Superior temporal gyrus (tissue), 1 donor: ENCODE measurements around the gene PAX8.
"Not testable (repeated sequence)": the region's sequence is repeated elsewhere in the genome, so short reads cannot be mapped to it uniquely, and the experiment has no call there.

Experiments
- DNase-seq: peaks from one replicate; pipeline ENCODE4 v3.0.0-alpha.2; 2016; ENCODE audit errors: extremely low spot score

Gene PAX8

DNA sequence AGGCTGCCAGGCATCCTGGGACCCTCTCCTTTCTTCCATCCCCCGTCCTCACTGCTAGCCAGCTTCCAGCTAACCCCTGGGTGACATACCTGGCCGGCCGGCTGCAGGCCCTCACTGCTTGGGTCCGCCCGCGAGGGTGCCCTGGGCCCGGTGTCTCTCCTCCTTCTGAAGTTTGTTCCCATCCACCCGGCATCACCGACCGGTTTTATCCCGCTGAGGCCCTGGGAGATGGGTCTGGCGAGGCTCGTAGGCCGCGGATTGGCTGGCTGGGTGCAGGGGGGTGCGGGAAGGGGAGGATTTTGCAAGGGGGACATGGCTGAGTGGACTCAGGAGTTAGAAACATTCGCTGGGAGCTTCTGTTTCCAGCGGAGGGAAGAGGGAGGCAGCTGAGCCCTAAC is at the start of gene PAX8:
Gene PAX8, minus strand, starts transcription at position 180 of the 398 bp plus-strand sequence. CDS start 527 bp downstream, outside the sequence.
- no peak for DNase-seq

DNA sequence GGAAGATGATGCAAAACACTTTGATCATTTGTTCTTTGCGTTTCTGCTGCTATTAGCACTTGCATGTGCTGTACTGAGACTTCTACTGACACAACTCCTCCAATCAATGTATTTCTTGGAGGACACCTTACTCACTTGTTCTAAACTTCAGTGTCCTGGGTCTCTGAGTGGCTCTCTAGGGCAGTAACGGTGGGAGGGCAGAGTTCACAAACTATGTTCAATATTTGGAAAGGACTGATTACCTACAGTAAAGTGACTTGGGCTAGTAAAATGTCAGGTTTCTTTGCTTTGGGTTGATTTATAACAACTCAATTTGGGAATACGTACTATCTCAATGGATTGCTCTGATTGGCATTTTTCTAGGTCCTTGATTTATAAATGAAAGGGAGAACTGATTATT is 49.3 kb upstream of the PAX8 start:
- DNase-seq, result no peak

DNA sequence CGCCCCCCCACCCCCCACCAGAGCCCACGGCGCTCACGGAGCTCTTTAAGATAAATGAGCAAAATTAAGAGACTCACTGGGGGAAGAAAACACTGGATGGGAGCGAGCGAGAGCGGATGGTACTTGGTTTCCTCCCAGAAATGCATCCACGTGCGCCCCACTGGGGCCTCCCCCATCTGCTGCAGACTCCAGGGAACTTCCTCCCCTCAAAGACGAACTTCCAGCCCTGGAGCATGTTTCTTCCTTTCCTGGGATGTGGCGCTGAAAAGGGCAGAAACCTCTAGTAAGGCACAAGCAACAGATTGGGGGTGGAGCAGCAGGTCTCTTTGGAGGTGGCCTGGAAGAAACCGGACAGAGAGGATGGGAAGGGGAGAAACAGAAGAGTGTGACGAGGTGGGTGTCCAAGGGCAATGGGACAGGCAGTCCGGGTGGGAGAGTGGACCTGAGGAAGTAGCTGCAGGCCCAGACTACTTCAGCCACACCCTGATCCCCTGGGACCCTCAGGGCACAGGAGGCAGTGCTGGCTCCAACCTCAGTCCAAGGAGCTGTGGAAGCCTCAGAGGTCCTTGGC is 46.5 kb upstream of the PAX8 start:
- not testable (repeated sequence) for DNase-seq

DNA sequence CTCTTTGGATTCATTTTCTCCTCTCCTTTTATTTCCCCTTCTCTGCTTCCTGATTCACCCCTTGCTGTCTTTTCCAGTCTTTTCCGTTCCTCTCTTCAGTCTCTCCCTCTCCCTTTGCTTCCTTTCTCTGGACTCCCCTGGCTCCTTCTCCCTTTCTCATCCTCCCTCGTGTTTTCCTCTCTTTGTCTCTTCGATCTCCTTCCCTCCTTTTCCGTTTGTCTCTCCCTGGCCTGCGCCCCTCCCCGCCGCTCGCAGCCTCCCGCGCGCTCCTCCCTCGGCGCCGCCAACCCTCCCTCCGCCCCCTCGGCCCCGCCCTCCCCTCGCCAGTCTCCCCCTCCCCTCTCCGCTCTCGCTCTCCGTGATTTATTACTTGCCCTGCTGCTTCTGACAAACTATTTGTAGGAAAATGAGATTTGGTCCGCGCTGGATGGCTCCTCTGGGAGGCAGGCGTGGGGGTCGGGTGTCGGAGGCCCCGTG is 46.0 kb upstream of the PAX8 start:
- no peak for DNase-seq

DNA sequence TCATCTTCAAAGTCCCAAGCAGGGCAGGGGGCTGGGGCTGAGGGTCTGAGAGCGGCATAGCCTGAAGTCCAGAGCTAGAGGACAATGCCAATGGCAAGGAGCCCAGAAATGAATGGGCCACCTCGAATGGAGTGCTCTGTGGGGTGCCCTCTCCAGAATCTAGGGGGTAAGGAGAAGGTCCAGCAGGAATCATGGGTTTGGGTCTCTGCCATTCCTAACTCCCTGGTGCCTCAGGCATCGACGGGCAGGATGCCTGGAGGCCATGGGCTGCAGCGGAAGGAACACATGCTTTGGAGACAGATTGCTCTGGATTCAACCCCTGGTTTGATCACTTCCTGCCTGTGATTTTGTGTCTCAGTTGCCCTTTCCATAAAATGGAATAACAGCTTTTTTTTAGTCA is 44.4 kb upstream of the PAX8 start:
- not testable (repeated sequence) for DNase-seq

DNA sequence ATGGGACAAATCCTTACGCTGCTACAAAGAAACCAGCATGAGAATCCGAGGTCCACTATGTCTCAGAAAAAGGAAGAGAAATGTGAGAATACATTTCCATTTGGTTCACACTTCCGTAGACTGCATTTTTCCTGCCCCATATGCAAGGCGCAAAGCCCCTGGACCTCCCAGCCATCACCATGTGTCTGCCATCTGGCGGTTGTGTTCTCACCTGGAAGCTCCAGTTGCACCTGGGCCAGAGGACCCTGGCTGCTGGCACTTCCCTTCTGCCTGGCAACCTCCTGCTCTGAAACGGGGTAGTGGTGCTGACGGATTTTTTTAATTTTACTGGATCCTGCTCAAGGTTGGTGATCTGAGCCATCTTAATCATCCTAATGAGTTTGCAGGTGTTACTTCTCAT is 41.4 kb upstream of the PAX8 start:
- not testable (repeated sequence) for DNase-seq

DNA sequence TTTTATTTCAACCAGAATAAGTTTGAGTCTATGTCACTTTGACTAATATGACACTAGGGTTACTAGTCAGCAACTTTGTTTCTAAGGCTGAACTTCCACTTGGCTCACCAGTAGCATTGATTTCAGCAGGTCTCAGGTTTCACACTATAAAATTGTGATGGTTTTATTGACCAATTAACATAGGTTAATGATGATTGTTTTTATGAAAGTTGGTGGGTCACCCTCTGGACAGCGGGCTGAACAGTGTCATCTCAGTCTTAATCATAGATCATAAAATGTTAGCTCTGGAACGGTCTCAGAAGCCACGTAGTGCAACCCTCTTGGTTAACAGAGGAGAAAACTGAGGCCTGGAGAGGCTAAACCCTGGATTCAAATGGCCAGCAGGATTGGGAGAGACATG is 40.2 kb upstream of the PAX8 start:
- DNase-seq, result not testable (repeated sequence)

DNA sequence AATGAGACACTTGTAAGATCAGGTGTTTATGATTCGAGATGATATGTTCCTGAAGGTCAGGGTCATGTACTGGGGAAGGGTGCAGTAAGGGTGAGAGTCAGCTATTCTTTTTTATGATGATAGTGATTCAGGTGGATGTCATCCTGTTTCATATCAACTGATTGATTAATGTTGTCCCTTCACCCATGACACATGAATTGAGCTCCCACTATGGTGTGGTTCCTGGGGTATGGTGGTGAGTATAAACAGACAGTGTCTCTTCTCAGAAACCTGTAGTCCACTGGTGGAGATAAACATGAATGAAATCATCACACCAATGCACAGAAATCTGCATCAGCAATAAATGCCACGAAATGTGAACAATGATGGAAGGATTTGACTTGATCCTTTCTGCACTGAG is 37.4 kb upstream of the PAX8 start:
- no peak for DNase-seq

DNA sequence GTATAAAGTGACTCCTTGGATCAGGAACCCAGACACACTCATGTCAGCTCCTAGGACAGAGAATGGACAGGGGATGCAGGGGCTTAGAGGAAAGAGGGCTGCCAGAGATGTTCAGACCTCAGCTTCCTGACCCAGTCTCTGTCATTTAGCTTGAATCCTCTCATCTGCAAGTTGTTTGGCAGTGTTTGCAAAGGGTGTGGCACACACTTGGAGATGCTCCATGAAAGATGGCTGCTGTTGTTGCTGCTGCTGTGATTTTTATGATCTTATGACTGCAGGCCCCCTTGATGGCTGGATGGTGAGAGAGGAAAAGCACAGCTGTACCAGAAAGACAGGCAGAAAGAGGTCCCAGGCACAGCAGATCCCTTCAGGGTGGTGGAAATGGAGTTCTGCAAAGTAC is 35.9 kb upstream of the PAX8 start:
- DNase-seq, result not testable (repeated sequence)

DNA sequence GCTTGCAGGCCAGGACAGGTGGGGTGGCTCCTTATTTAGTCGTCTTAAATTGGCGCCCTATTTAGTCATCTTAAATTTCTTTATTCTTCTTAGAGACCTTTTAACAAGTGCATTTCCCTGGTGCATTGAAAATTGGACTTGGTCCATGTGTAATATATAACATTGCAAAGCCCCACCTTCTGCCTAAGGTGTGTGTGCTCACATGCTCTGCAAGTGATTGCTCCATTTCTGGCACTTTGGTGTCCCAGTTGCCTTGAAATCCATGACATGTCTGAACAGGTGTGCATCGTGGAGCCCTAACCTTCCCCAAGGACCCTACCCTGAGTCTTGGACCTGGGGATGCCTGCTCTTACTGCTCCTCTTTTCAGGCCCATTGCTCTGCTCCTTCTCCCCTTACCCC is 35.5 kb upstream of the PAX8 start:
- not testable (repeated sequence) for DNase-seq

DNA sequence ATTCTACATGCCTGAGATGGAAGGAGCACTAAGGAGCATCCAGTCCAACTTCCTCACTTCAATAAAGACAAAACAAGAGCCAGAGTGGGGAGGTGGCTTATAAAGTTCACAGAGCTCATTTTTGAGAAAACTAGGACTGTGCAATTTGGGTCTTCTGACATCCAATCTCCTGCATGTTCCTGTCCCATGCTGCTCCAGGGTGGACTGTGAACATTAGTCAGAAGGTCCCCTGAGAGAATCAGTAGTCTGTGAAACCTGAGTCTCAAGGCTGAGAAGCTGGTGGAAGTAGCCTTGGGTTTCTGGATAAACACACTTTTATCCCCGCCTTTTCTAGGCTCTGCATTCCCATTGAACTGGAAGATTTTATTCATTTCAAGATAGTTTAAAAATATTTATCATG is 33.1 kb upstream of the PAX8 start:
- DNase-seq, result not testable (repeated sequence)

DNA sequence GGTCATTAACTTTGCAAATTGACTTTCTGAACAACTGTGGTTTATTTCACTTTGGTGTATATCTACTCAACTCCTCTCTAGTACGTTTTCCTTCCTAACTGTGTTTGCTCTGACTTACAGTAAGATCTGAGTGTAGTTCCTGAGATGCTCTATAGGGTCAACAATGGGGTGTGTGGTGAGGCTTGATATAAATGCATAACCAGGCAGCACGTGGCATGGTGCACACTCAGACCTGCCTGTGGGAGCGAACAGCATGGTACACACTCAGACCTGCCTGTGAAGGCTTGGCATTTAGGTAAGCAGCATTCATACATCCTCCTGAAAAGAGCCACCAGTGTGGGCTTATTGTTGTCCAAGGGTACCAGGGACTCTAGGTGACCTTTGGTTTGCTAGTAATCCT is 32.5 kb upstream of the PAX8 start:
- not testable (repeated sequence) for DNase-seq

DNA sequence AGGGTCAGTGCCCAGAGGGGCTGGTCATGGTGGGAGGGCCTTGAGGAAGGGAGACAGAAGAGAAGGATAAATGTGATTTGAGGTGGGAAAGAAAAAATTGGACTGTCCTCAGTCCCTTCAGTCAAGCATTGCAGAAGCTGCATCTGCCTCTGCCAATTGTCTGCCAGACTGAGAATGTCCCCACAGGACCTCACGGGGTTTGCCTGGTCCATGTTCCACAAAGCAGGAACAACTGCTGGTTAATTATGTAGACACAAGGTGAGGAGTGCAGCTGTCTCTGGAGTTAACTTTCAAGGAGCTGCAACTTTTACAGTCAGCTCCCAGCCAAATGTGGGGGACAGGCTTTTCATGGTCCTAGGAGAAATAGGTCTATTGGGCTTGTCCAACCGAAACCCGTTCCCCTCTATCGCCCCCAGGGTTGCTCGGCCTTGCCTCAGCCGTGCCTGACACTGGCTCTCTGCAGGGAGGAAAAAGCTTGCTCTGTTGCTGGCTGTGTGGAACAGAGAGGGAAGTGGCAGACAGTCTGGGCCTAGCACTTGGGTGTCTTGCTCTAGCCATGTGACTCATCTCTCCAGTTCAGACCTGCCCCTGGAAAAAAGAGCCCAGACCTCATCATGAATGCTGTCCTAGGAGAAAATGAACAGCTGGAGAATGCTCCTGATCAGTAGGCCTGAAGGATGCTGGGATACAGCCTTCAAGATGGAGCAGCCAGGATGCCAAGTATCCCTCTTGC is 31.1 kb upstream of the PAX8 start:
- DNase-seq, result no peak

DNA sequence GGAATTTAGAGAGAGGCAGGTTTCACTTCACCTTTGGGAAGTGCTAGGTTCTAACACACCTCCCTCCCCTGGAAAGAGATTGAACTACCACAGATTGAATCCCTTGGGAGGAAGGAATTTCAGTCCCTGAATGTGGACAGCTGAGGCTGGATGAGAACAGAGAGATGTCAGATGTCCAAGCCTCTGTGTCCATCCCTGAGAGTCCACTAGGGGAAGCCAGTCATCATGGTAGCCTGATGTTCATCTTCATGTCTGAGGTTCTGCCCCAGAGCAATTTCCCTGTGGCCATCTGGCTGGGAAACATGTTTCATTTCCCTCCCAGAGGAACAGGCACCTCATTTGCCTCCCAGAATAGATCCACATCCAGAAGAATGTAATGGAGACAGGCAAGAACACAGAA is 30.1 kb upstream of the PAX8 start:
- DNase-seq, result not testable (repeated sequence)

DNA sequence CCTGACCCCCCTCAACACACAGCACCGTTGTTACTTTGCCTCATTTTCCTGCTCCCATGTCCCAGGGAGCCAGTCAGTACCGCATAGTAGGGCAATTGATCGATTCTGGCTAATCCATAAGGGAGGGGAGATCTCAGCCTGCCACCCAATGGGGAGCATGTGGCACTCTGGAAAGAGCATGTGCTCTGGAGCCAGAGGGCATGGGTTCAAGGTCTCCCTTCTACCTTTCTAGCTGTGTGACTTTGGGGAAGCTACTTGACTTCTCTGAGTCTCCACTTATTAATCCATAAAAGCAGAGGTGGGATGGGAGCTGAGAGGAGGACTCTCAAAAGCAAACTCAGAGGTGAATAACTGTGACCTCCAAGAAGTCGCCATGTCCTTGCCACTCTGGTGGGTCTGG is 27.5 kb upstream of the PAX8 start:
- not testable (repeated sequence) for DNase-seq

DNA sequence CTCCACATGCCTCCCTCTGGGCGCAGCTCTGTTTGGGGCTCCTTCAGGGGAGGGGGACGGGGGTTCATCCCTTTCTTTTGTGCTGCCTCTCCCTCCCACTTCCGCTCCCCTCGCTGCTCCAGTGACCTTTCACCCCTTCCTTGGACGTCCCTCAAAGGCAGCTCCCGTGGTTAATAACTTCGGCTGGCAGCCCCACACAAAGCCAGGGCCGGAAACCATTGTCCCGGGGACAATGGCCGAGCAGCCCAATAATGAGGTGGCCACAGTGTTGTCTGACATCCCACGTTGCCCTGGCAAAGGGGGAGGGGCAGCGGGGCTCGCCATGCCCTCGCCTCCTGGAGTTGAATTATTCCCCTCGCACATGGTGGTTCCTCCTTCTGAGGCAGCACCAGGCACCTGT is 27.0 kb upstream of the PAX8 start:
- DNase-seq, result not testable (repeated sequence)

DNA sequence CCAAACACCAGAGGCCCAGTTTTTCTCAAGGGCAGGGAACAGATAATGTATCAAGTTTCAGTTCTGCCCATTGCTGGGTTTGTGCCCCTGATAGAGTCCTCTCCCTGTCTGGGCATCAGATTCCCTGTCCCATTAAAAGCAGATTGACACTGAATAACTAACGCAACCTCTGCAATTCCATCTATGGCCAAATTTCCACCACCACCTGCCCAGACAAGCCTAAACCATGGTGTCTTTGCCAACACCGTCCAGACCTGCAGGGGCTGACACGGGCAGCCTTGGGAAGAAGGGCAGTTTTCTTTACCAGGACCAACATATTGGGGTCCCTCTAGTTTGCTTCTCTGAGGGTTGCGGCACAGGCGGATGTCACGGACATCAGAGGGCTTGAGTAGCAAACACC is 26.4 kb upstream of the PAX8 start:
- DNase-seq, result no peak

DNA sequence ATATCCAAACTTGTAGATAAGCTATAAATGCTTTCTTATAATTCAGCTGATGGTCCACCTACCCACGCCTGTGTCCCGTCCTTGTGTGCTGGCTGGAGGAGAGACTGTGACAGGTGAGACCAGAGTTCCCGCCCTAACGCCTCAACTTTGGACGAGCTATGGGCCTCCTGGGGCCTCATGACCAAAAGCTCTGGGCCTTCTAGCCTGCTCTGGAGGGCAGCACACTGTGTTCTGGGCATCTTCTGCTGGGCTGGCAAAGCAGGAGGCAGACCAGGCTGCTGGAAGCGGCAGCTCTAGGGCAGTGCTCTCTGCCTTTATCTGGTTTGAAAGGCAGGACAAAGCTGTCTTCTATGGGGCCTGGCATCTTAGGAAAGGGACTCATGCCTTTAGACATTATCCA is 26.0 kb upstream of the PAX8 start:
- no peak for DNase-seq

DNA sequence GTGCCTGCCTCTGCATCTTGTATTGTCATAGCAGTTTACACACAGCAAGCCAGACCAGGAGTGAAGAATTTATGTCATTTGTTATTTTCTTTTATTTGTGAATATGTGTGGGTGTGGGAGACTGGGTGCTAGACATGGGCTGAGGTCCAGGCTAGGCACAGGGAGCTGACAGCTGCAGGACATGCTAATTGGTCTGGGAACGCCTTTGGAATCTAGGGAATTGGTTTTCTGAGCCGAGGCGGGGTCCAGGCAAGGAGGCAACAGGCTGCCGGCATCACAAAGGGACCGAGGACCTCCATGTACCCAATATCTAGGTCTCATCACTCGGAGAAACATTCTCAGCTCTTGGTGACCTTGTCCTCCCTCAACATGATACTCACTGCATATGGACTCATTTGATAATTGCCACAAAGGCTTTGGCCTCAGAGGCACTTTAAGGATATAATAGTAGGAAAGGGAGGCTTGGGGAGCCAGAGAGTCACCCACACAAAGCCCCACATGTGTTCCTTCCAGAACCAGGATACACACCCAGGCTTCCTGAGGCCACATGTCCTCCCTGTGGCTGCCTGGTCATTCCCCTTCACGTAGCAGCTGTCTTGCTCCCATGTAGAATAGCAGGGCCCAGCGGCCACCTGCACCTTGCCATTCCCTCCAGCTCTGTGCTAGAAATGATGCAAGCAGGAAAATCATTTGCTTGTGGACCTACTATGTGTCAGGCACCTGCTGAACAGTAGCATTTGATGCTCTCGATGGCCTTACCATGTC is 23.7 kb upstream of the PAX8 start:
- DNase-seq, result not testable (repeated sequence)

DNA sequence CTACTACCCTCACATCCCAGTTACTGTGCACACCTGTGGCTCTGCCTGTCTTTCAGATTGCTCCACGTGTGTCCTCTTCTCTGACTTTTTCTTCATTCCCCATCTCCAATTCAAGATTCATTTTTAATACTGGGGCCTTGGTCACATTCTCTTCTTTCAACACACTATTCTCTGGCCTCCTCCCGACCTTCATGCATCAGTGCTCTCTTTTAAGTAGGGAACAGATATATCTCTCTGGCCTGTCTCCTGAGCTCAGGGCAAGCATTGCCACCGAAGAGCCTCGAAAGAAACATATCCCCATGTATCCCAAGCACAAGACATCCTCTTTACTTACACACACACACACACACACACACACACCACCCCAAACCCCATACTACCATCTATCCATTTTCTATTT is 21.6 kb upstream of the PAX8 start:
- no peak for DNase-seq

DNA sequence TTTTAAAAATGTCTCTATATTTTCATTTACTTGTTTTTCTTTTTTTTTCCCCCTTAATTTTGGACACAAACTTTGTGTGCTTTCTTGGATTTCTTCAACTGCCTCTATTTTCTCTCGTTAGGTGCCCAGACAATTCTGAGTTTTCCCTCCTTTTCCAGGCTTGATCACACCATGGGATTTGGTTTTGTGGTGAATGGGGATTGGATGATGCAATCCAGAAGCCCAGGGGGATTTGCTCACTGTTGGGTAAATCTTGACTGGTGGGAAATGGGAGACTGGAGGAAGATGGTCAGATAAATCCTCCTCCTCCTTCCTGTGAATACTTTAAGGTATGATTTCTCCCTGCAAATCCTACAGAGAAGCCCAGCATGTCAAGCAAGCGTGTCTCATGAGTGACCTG is 19.5 kb upstream of the PAX8 start:
- no peak for DNase-seq

DNA sequence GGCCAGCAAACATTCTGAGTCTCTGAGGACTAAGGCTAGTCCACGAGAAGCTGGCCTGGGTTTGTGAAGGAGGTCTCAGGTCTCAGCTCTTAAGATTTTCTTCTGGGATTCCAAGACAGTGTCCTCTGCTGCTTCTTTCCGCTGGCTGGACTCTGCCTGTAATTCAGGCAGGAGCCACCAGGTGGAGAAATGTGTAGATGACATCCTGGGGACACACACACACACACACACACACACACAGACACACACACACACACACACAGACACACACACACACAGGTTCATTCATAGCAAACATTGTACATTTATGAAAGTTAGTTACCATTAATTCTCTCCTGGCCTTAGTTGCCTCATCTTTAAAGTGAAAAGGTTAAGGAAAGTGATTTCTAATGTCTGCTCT is 18.9 kb upstream of the PAX8 start:
- DNase-seq, result not testable (repeated sequence)

DNA sequence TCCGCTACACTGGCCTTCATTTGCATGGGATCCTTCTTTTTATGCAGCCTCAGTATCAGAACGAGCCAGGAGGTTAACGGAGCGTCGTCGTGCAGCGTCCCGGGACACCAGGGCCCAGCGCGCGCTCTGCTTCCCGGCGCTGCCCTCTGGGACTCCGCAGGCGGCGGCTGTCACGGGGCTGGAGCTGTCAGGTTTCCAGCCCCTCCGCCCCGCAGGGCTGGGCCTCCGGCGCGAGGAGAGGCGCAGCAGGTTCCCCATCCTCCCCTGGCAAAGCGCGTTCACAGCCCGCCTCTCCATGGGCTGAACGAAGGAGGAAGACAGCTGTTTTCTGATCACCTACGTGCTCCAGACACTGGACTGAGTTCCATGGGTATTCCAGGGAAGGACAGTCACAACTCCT is 12.5 kb upstream of the PAX8 start:
- no peak for DNase-seq
